GM12874 (cell line): ENCODE measurements around the gene APOH.

Source experiments
- CTCF ChIP-seq: IDR thresholded peaks from 2 replicates; pipeline ENCODE4 v1.5.1; 2011; ENCODE audit warnings: low read depth, mild to moderate bottlenecking, control low read depth, low read length, moderate library complexity; ENCODE audit not compliant: insufficient read depth

APOH gene

GRCh38 chr17:66221755-66222530, 7.3 kb downstream of the APOH start:
- no peak for TF ChIP-seq CTCF

DNA sequence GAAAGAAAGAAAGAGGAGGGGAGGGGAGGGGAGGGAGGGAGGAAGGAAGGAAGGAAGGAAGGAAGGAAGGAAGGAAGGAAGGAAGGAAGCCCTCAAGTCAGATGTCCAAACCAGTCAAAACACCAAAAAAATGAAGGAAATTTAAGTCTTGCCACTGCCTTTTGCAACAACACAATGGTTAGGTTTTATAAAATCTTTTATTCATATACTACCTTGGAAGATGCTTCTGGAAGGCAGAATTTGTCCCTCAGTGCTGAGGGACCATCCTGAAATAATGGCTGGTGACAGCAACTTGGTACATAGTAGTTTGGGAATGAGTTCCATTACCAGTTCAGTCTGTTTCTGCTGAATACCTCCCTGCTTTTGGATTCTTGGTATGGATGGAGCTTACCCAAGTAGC, 7.9 kb downstream of the APOH start:
- TF ChIP-seq CTCF = no peak

DNA sequence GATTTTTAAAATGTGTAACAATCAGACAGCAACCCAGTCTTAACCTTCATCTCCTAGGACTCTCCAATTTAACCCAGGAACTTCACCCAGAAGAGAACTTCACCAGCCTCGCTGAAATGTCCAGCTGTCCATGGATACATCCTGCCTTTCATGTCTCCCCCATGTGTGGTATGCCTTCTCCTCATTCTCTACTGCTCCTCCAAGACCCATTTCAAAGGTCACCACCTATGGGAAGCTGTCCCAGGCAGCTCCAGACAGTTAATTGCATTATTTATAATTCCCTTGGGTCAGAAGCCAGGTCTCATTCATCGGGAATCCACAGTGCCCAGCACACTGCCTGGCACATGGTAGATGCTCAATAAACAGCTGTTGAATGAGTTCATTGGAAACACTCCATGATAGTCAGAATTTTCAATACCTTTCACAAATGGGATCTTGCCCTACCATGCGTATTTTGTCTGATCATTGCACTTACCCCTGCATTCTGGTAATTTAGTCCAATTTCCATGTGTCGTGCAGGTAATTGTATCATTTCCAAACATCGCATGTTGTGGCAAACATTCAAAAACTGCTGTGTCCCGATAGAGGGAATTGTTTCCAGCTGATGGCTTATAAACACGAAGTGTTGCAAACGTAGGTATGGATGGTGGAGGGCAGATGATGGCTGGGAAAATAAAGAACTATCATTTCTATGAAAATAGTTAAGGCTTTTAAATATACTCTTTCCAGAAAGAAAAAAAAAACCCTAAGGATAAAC, 9.0 kb downstream of the APOH start:
- TF ChIP-seq CTCF = no peak

DNA sequence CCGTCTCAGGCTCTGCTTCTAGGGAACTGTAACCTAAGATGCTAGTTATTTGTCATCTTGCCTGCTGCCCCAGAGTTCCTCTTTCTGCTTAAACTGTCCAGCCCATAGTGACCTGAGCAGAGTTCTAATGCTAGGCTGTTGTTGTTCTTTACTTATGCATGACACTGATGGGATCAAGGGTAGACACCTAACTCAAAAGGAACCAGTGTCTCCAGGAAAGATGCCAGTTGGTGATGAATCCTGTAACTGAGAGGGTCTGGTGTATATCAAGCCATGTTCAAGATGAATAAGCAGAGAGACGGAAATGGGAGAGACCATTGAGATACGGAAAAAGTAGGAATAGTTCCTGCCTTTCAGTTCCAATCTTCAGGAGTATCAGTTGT, 13.7 kb downstream of the APOH start:
- TF ChIP-seq CTCF = no peak

- TF ChIP-seq CTCF = no peak
These were observed 14.2 kb downstream of the APOH start for GRCh38 chr17:66214884-66215528.

- TF ChIP-seq CTCF = no peak
These were observed 18.0 kb downstream of the APOH start for GRCh38 chr17:66211047-66211810.

DNA sequence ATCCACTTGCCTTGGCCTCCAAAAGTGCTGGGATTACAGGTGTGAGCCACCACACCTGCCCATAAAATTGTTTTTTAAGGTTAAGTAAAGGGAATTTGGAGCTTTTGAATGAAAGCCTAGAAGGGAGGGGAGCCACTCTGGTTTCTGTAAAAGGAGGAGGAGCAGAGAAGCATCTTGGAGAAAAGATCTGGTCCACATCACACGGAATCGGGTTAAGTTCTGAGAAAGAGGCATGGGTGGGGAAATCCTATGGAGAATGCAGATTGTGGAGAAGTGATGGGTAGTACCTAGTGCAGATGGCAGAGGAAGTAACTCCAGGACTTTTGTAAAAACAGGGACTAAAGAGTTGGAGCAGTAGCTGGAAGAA, 19.0 kb downstream of the APOH start:
- TF ChIP-seq CTCF = no peak
